ENCODE data around the gene KCNQ1OT1.

Gene KCNQ1OT1

GRCh38 chr11:2582946-2583604 is 116.7 kb downstream of the KCNQ1OT1 start:
- H3K27ac ChIP-seq = no peak overlapping the region
- H3K36me3 ChIP-seq = peaks cover 31% of the 10 kb centered on the region
- H3K9me3 ChIP-seq = no peaks in the 10 kb centered on the region
- H3K4me1 ChIP-seq (ENCODE audit: control insufficient read depth in 1 of 2, insufficient read depth in 1 of 2, low read depth in 1 of 2, low read length in 1 of 2) = no peaks in the 10 kb centered on the region
- no peak overlapping the region for H3K4me3 ChIP-seq (ENCODE audit: low read depth in 1 of 2, low read length in 1 of 2)
- H3K27me3 ChIP-seq = no peaks in the 10 kb centered on the region
- no peak for TF ChIP-seq CTCF (IDR thresholded peaks at IDR 0.05)

- TF ChIP-seq CTCF (IDR thresholded peaks at IDR 0.05) = no peak
- no peak overlapping the region for H3K4me3 ChIP-seq (ENCODE audit: low read depth in 1 of 2, low read length in 1 of 2)
- H3K9me3 ChIP-seq = no peaks in the 10 kb centered on the region
- peaks cover 24% of the 10 kb centered on the region for H3K36me3 ChIP-seq
- H3K27me3 ChIP-seq = no peaks in the 10 kb centered on the region
- H3K4me1 ChIP-seq (ENCODE audit: control insufficient read depth in 1 of 2, insufficient read depth in 1 of 2, low read depth in 1 of 2, low read length in 1 of 2) = no peaks in the 10 kb centered on the region
- no peak overlapping the region for H3K27ac ChIP-seq
Observed at GRCh38 chr11:2582351-2582945, 117.3 kb downstream of the KCNQ1OT1 start.

GRCh38 chr11:2581931-2582350 is 117.9 kb downstream of the KCNQ1OT1 start:
- Histone ChIP-seq H3K4me3 (ENCODE audit: low read depth in 1 of 2, low read length in 1 of 2) (no peak overlapping the region), H3K9me3 (no peaks in the 10 kb centered on the region), H3K27ac (no peak overlapping the region), H3K36me3 (peaks cover 27% of the 10 kb centered on the region), H3K27me3 (no peaks in the 10 kb centered on the region), H3K4me1 (ENCODE audit: control insufficient read depth in 1 of 2, insufficient read depth in 1 of 2, low read depth in 1 of 2, low read length in 1 of 2) (no peaks in the 10 kb centered on the region)
- no peak for TF ChIP-seq CTCF (IDR thresholded peaks at IDR 0.05)

GRCh38 chr11:2581151-2581930 is 118.5 kb downstream of the KCNQ1OT1 start:
- Histone ChIP-seq H3K36me3 (peaks cover 32% of the 10 kb centered on the region), H3K4me3 (ENCODE audit: low read depth in 1 of 2, low read length in 1 of 2) (no peak overlapping the region), H3K9me3 (no peaks in the 10 kb centered on the region), H3K27me3 (no peaks in the 10 kb centered on the region), H3K4me1 (ENCODE audit: control insufficient read depth in 1 of 2, insufficient read depth in 1 of 2, low read depth in 1 of 2, low read length in 1 of 2) (no peaks in the 10 kb centered on the region), H3K27ac (no peak overlapping the region)
- no peak for TF ChIP-seq CTCF (IDR thresholded peaks at IDR 0.05)

- Histone ChIP-seq H3K36me3 (peaks cover 32% of the 10 kb centered on the region), H3K27me3 (no peaks in the 10 kb centered on the region), H3K4me1 (ENCODE audit: control insufficient read depth in 1 of 2, insufficient read depth in 1 of 2, low read depth in 1 of 2, low read length in 1 of 2) (no peaks in the 10 kb centered on the region), H3K27ac (no peak overlapping the region), H3K9me3 (no peaks in the 10 kb centered on the region), H3K4me3 (ENCODE audit: low read depth in 1 of 2, low read length in 1 of 2) (no peak overlapping the region)
- no peak for TF ChIP-seq CTCF (IDR thresholded peaks at IDR 0.05)
Observed at GRCh38 chr11:2580571-2581001, 119.2 kb downstream of the KCNQ1OT1 start.
